ENCODE measurements around the gene ARHGDIG.

The ARHGDIG gene

DNA sequence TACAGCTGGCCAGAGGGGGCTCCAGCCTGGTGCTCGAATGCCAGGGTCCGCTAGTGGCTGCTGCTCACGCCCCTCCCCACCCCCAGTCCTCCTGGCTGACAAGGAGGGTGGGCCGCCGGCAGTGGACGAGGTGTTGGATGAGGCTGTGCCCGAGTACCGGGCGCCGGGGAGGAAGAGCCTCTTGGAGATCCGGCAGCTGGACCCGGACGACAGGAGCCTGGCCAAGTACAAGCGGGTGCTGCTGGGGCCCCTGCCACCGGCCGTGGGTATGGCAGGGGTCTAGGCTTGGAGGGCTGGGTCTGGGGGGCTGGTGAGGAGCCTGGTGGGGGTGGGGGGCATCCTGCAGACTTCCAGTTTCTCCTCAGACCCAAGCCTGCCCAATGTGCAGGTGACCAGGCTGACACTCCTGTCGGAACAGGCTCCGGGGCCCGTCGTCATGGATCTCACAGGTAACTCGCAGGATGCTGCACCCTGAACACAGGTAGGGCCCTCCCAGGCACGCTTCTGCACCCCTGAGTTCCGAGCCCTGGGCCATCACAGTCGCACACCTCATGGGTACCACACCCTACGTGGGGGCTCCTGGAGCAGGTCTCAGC, 1.4 kb downstream of the ARHGDIG start:
- no peak for DNase-seq

DNA sequence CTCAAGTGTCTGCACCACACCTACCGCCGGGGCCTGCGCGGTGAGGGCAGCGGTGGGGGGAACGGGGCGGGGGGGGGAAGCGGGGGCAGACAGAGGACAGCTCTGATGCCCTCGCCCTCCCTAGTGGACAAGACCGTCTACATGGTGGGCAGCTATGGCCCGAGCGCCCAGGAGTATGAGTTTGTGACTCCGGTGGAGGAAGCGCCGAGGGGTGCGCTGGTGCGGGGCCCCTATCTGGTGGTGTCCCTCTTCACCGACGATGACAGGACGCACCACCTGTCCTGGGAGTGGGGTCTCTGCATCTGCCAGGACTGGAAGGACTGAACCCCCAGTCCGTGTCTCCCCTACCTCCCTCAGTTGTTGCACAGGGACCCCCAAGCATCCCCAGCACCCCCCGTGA, 2.1 kb downstream of the ARHGDIG start:
- no peak for DNase-seq

DNA sequence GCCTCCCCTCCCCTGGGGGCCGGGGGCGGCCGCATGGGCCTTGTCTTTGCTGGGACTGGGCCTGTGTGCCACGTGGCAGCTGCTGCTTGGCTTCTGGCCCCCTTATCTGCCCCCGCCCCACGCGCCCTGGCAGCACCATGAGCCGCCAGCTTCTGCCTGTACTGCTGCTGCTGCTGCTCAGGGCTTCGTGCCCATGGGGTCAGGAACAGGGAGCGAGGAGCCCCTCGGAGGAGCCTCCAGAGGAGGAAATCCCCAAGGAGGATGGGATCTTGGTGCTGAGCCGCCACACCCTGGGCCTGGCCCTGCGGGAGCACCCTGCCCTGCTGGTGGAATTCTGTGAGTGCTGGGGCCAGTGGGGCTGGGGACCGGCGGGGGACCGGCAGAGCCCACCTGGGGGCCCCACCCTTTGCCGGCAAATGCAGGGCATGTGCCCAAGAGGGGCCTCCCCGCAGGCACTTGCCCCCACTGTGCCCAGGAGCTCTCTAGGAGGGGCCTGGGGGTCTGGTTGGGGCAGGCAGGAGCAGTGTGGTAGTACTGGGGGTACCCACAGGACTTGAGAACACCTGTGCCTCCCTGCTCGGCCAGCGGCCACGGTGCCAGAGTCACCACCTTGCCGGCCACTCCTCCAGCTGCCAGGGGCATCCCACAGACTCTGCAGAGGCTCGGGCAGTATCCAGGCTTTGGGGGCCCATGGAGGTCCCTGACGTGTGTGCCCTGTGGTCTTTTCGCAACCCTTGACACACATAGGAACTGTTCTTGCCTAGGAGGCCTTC, 2.8 kb downstream of the ARHGDIG start, which contains the start of gene PDIA2:
PDIA2 (plus strand) TSS at position 132 of the 773 bp plus-strand sequence; CDS start at position 138, 6 bp downstream.
- no peak for DNase-seq

DNA sequence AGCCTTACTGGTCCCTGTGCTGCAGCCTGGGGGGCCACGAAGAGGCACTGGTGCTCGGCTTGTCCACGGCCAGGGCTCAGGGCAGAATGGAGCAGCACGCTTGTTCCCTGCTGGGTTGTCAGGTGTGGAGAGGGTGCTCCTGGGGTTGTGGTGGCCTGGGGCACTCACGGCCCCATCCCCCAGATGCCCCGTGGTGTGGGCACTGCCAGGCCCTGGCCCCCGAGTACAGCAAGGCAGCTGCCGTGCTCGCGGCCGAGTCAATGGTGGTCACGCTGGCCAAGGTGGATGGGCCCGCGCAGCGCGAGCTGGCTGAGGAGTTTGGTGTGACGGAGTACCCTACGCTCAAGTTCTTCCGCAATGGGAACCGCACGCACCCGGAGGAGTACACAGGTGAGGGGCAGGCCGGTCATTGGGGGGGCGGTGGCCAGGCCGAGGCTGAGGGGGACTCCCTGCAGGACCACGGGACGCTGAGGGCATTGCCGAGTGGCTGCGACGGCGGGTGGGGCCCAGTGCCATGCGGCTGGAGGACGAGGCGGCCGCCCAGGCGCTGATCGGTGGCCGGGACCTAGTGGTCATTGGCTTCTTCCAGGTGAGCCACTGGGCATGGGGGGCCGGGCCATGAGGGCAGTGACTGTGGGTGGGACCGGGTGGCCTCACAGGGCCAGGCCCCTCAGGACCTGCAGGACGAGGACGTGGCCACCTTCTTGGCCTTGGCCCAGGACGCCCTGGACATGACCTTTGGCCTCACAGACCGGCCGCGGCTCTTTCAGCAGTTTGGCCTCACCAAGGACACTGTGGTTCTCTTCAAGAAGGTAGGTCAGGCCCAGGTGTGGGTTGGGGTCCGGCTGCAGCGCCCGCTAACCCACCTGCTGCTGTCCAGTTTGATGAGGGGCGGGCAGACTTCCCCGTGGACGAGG, 4.1 kb downstream of the ARHGDIG start:
- no peak for DNase-seq

DNA sequence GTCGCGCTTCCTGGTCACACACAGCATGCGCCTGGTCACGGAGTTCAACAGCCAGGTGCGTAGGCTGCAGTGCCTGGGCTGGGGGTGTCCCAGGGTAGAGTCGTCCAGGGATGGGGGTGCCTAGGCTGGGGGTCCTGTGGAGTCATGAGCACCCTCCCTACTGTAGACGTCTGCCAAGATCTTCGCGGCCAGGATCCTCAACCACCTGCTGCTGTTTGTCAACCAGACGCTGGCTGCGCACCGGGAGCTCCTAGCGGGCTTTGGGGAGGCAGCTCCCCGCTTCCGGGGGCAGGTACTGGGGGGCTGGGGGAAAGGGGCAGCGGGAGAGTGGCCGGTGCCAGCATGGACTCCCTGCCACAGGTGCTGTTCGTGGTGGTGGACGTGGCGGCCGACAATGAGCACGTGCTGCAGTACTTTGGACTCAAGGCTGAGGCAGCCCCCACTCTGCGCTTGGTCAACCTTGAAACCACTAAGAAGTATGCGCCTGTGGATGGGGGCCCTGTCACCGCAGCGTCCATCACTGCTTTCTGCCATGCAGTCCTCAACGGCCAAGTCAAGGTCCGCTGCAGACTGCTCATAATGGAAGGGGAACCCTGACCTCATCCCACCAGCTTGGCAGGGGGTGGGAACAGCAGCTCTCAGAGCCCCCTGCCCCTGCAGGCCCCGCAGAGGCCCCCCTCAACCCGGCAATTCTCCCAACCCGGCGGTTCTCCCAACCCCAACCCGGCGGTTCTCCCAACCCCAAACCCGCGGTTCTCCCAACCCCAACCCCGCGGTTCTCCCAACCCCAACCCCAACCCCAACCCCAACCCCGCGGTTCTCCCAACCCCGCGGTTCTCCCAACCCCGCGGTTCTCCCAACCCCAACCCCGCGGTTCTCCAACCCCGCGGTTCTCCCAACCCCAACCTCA, 5.0 kb downstream of the ARHGDIG start:
- DNase-seq = no peak

DNA sequence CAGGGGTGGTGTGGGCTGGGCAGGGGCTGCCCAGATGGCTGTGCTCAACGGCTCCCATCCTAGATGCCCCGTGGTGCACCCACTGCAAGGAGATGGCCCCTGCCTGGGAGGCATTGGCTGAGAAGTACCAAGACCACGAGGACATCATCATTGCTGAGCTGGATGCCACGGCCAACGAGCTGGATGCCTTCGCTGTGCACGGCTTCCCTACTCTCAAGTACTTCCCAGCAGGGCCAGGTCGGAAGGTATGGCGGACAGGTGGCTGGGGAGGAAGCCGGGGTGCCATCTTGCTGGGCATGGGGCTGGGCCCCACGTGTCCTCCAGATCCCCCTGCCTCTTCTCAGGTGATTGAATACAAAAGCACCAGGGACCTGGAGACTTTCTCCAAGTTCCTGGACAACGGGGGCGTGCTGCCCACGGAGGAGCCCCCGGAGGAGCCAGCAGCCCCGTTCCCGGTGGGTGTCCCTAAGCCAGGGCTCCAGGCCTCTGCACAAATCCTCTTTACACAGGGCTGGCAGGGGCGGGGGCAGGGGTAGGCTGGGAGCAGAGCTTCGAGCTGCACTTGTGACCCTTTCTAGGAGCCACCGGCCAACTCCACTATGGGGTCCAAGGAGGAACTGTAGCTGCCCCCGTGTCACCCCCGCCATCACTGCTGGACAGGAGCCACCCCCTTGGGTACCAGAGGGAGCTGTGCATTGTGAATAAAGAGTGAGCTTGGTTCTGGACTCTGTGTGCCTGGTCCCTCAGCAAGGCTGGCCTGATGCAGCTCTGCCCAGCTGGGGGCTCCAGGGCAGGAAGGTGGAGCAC, 6.3 kb downstream of the ARHGDIG start:
- no peak for DNase-seq

DNA sequence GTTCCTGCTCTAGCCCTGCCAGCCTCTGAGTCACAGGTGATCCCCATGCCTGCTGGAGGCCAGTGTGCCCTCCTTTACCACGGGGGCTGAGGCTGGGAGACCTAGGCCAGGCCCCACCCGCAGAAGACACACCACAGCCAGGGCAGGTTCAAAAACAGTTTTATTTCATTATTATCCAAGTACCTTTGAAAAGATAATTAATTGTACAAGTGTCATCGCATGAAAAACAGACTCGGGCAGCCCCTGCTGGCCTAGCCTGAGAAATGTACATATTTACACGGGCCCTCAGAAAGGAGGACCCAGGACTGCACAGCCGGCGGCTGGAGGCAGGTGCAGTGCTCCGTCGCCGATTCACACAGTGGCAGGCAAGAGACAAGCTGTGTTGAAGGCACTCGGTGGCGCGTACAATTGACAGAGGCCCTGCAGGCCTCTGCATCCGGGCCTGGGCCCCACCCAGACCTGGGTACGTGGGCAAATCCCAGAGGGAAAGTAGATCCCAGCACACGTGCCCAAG, 7.0 kb downstream of the ARHGDIG start:
- no peak for DNase-seq

DNA sequence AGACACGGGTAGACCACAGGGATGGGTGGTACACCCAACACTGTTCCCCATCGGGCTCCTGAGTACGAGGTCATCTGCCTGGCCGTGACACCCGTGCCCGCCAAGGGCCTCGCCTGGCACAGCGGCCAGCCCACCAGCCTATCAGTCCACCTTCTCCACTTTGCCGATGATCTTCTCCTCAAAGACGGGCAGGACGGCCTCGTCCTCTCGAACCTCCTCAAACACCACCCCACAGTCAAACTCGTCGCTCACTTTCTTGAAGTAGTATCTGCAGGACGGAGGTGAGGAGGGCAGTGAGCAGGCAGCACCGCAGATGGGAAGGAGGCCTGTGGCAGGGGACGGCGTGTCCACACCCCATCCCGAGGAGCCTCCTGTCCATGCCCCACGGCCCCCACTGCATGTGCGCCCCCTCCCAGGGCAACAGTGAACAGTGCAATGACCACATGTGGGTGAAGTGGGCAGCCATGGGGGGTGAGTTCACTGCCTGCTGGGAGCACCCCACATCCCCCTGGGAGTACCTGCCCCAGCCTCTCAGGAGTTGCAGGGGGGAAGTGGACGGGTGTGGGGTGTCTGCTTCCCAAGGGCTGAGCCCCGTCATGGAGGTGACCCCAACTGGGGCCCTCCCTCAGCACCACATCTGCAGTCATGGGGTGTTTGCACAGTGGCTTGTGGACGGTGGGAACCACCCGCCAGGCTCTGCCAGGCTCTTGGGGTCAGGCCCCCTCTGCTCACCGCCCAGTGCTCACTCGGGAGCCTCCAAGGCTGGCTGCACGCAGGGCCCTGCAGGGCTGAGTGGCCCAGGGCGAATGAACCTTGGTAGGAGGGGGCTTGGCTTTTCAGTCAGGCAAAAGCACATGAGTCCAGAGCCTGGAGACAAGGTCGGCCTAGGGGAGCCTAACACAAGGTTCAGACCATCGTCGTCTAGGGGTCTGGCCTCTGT, 7.9 kb downstream of the ARHGDIG start:
- DNase-seq = no peak

DNA sequence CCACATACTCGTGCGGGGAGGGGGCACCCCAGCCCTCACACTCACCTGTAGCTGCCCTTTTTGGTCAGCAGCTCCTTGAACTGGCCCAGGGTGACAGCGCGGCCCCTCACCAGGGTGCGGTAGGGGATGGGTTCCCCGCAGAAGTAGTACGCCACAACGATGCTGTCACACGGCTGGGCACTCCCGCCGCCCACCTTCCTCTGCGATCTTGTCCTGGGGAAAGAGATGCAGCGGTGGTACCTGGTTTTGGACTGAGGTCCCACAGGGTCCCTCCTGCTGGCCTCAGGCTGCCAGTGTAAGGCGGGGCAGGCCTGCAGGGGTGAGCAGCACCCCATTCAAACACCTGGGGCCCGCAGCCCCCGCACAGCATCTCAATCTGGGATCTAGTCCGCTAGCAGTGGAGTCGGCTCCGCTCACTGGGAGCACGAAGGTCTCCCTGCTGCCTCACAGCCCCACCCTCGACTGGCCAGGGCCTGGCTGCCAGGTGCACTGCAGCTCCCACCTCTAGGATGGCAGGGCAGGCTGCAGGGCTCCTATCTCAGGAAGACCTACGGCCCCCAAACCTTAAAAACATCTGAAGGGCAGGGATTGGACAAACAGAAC, 9.1 kb downstream of the ARHGDIG start:
- DNase-seq = no peak

DNA sequence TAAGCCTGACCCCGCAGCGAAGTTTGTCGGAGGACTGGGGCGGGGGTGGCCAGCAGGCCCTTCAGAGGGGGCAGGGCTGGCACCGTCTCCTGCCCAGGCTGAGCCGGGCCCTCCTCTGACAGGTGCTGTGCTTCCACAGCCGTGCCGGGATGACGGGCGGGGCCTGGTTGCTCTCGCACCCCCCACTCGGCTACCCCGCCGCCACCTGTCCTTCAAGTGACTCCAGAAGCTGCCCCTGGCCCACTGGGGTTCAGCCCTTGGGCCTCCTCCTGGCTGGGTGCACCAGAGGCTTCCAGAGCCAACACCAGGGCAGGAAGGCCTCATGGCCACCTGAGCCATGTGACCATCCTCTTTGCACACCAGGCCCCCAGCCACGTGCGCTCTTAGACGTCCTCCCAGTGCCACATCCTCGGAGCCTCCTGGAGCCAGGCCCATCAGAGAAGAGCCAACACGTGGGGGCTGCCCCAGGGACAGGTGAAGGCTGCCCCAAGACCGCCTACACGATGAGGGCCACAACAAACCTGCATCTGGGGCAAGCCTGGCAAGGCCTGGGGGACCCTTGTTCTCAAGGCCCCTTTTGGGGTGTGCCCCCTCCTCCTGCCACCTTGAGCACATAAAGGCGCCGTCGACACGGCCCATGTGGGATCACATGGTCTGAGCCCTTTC, 9.8 kb downstream of the ARHGDIG start:
- DNase-seq = no peak

DNA sequence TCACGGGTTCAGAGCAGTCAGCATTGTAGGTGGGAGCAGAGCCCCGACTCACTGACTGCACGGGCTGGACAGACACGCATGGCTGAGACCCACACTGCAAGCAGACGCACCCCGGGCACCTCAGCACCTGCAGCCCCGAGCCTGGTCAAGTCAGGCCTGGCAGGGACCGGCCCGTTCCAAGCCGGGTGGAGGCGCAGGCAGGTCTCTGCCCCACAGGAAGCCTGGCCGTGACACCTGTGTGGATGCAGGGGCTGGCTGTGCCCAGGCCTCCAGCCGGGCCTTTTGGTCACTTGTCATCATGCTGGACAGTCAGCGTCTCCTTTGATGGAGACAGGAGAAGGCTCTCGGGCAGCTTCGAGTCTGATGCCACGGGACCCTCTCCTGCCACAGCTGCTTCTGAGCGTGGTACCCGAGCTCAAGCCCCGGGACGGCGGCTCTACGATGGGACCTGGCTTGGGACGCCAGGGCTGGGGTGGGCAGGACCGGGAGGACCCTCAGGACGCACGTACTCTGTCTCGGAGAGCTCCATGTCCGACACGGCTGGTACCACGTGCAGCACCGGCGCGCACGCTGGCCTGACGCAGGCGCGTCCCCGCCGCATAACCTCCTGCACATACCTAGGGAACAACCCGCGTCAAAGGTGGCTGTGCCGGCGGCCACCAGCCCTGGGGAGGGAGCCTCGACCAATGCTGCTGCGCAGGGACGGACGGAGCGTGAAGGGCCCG, 10.5 kb downstream of the ARHGDIG start:
- DNase-seq = no peak

DNA sequence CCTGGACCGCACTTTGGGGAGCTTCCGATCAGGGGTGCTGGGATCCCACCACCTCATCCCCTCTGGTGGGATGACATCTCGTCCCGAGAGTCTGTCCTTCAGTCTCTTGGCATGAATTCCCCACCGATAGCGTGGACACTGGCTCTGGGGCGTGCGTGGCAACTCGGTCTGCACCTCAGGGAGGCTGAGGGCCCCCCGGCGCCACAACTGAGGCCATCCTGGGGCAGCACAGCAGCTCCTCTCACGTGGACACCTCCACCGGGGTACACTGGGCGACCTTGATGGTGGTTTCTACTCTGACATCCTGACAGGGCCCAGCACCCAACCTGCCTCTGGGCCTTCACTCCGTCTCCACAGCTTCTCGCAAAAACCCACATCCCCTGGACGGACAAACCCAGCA, 11.1 kb downstream of the ARHGDIG start:
- DNase-seq = no peak

DNA sequence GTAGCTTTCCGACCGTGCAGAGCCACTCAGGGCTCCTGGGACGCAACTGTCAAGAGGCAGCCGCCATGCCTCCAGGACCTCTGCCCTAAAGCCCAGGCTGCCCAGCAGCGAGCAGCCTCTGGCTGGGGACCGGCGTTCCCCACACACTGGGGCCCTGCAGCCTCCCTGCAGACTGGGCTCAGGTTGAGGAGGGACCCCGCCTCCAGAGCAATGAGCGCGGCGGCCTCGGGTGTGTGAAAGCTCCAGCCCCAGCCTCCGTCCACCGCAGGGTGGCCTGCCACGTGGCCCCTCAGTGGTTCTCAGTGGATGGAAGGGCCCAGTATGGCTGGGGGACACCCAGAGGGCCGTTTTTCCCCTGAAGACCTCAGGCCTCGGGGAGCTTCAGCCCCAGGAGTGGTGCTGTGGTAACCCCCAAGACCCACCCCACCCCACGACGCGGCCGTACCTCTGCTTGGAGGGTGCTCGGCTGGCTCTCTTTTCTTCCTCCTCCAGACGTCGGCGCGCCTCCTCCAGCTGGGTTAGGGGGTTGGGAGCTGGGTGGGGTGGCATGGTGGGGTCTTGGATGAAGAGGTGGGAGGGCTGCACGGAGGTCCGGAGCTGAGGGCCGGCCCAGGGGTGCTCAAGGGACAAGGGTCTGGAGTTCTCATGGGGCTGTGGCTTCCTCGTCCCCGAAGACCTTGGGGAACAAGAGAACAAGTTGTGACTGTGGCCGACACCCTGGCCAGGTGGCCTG, 12.8 kb downstream of the ARHGDIG start:
- DNase-seq = no peak

DNA sequence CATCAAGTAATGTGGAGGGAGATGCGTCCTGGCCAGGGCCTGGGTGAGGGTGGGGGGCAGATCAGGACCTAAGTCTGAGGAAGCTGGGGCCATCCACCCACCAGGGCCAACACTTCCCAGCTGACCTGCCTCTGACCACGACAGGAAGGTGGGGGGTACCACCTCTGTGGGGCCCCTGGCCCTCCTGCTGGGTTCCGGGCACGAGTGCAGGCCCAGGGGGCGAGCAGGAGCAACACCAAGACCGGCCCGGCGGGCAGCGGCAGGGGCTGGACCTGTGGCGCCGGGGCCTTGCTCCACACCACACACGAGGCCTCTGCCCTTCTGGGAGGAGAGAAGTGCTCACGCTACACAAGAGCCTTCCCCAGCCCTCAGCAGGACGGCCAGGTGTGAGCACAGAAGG, 15.9 kb downstream of the ARHGDIG start:
- DNase-seq = no peak

DNA sequence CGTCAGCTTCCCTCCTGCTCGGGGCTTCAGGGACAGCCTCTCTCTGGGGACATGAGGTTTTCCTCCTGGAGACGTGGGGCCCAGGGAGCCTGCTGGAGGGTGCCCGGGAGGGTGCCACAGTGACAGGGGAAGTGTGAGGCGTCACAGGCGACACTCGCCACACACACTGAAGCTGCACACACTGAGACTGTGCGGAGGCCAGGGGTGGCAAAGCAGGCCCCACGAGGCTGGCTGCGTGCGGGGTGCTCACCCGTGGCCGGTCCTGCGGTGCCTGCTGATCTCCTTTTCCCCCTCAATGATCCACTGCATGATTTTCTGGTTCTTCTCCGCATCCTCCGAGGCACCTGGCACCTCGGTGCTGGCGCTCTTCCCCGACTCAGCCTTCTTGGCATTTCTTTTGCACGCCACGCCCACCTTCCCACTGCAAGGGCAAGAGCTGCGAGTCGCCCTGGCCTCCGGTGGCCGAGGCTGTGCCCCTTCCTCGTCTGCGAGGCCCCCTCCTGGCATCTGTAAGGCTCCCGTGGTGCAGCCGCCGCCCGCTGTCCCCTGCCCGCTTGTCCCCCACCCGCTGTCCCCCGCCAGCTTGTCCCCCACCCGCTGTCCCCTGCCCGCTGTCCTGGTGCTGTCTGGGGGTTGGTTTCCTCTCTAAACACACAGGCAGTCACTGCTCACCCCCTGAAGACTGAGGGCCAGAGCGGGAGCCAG, 16.6 kb downstream of the ARHGDIG start:
- no peak for DNase-seq

DNA sequence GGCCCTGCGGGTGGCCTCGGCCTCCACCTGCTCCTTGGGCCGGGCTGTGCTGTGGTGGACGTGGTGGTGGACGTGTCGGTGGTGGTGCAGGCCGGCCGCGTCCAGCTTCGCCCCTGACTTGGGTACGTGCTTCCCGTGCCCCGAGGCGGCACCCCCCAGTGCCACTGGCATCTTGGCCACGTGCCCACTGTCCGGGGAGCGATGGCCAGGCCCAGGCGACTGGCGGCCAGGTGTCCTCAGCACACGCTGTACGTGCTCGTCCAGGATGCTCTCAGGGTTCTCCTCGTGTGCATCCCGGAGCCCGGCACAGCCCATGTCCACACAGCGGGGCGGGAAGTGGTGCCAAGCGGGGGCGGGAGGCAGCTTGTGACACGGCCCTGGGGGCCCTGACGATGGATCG, 17.4 kb downstream of the ARHGDIG start:
- DNase-seq = no peak

DNA sequence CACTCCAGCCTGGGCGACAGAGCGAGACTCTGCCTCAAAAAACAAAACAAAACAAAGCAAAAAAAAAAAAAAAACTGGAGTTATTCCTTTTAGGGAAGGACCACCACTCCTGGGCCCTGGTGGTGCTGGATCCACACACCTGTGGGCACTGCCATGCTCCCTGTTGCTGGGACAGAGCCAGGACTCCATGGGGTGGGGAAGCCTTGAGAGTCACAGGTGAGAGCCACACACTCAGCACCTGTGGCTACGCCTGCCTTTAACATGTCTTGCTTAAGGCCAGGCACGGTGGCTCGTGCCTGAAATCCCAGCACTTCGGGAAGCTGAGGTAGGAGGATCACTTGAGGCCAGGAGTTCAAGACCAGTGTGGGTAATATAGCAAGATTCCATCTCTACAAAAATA, 20.8 kb downstream of the ARHGDIG start:
- no peak for DNase-seq

All from activated CD4-positive, alpha-beta T cell treated with anti-CD3 and anti-CD28 coated beads, Interleukin-2, amount 50 U/mL, for 1 hour (primary cell).